ENCODE measurements around the gene ILF3. TPM values are rescaled to one million over a fixed set of nuclear protein-coding genes. Genes with fewer than 3 reads are reported as not detected.

ILF3 gene
- polyA plus RNA-seq, 1 donor (not counting 4 experiments of a cell fraction or from before 2014, with no cell fraction given), result 162 TPM

- H4K20me1 ChIP-seq (ENCODE audit: control insufficient read depth, extremely low read depth, insufficient read depth, low read length), result no peaks in the 10 kb centered on the region
- no peak overlapping the region for H3K4me2 ChIP-seq (ENCODE audit: control insufficient read depth, extremely low read depth, insufficient read depth, low read depth, low read length)
- dilution Hi-C loops (cut with MboI; ENCODE audit: extremely low pct_ligation_motif_present, low sequenced_read_pairs), result no loop called here
- H3K27ac ChIP-seq (ENCODE audit: control insufficient read depth, insufficient read depth, low read length), result no peak overlapping the region
- no peak overlapping the region for H2AFZ ChIP-seq (ENCODE audit: control insufficient read depth, low read length)
- no peaks in the 10 kb centered on the region for H3K27me3 ChIP-seq (ENCODE audit: control insufficient read depth, extremely low read depth, insufficient read depth, low read length)
- FAIRE-seq (no peak), DNase-seq (ENCODE audit: low read depth, low spot score) (no peak)
- no peak overlapping the region for H3K4me3 ChIP-seq (ENCODE audit: control insufficient read depth in 2 of 3, extremely low read depth in 1 of 3, insufficient read depth in 2 of 3, low read depth in 1 of 3, low read length in 3 of 3)
- H3K9ac ChIP-seq (ENCODE audit: control insufficient read depth, extremely low read depth, insufficient read depth, low read length), result no peak overlapping the region
- H3K79me2 ChIP-seq (ENCODE audit: control insufficient read depth, insufficient read depth, low read length), result peaks cover 15% of the 10 kb centered on the region
- peaks cover 39% of the 10 kb centered on the region for H3K4me1 ChIP-seq (ENCODE audit: control insufficient read depth, extremely low read depth, insufficient read depth, low read length)
- no peaks in the 10 kb centered on the region for H3K9me3 ChIP-seq (ENCODE audit: control insufficient read depth, low read depth, low read length)
- no peaks in the 10 kb centered on the region for H3K36me3 ChIP-seq (ENCODE audit: control insufficient read depth in 2 of 2, extremely low read depth in 1 of 2, insufficient read depth in 2 of 2, low read length in 2 of 2)
- TF ChIP-seq, protein P1, sequence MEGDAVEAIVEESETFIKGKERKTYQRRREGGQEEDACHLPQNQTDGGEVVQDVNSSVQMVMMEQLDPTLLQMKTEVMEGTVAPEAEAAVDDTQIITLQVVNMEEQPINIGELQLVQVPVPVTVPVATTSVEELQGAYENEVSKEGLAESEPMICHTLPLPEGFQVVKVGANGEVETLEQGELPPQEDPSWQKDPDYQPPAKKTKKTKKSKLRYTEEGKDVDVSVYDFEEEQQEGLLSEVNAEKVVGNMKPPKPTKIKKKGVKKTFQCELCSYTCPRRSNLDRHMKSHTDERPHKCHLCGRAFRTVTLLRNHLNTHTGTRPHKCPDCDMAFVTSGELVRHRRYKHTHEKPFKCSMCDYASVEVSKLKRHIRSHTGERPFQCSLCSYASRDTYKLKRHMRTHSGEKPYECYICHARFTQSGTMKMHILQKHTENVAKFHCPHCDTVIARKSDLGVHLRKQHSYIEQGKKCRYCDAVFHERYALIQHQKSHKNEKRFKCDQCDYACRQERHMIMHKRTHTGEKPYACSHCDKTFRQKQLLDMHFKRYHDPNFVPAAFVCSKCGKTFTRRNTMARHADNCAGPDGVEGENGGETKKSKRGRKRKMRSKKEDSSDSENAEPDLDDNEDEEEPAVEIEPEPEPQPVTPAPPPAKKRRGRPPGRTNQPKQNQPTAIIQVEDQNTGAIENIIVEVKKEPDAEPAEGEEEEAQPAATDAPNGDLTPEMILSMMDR (optimal IDR thresholded peaks at IDR 0.05 in 1 of 3, IDR thresholded peaks at IDR 0.05 in 1 of 3, conservative IDR thresholded peaks at IDR 0.05 in 1 of 3; ENCODE audit: extremely low read depth in 1 of 3, insufficient read depth in 2 of 3, low read length in 3 of 3), result no peak
- TF ChIP-seq EZH2 (IDR thresholded peaks at IDR 0.05; ENCODE audit: low read length), result no peak
- no peaks in the 10 kb centered on the region for H3K9me1 ChIP-seq (ENCODE audit: control insufficient read depth, extremely low read depth, insufficient read depth, low read length)
These were observed 32.2 kb upstream of the ILF3 start for GRCh38 chr19:10621966-10622365.

GRCh38 chr19:10624585-10624984 lies 29.6 kb upstream of the ILF3 start:
- H3K4me2 ChIP-seq (ENCODE audit: control insufficient read depth, extremely low read depth, insufficient read depth, low read depth, low read length), result peak overlapping the region; percentile 79
- H3K9me3 ChIP-seq (ENCODE audit: control insufficient read depth, low read depth, low read length), result no peaks in the 10 kb centered on the region
- no peak overlapping the region for H3K27ac ChIP-seq (ENCODE audit: control insufficient read depth, insufficient read depth, low read length)
- peaks cover 3 to 10% of the 10 kb centered on the region in 2 experiments for H3K36me3 ChIP-seq (ENCODE audit: control insufficient read depth in 2 of 2, extremely low read depth in 1 of 2, insufficient read depth in 2 of 2, low read length in 2 of 2)
- peaks cover 32% of the 10 kb centered on the region for H3K4me1 ChIP-seq (ENCODE audit: control insufficient read depth, extremely low read depth, insufficient read depth, low read length)
- H3K79me2 ChIP-seq (ENCODE audit: control insufficient read depth, insufficient read depth, low read length), result peaks cover 29% of the 10 kb centered on the region
- no peaks in the 10 kb centered on the region for H3K27me3 ChIP-seq (ENCODE audit: control insufficient read depth, extremely low read depth, insufficient read depth, low read length)
- no peaks in the 10 kb centered on the region for H4K20me1 ChIP-seq (ENCODE audit: control insufficient read depth, extremely low read depth, insufficient read depth, low read length)
- no peak overlapping the region for H2AFZ ChIP-seq (ENCODE audit: control insufficient read depth, low read length)
- H3K9ac ChIP-seq (ENCODE audit: control insufficient read depth, extremely low read depth, insufficient read depth, low read length), result no peak overlapping the region
- no peak overlapping the region for H3K4me3 ChIP-seq (ENCODE audit: control insufficient read depth in 2 of 3, extremely low read depth in 1 of 3, insufficient read depth in 2 of 3, low read depth in 1 of 3, low read length in 3 of 3)
- TF ChIP-seq, protein P1 (optimal IDR thresholded peaks at IDR 0.05 in 1 of 3, IDR thresholded peaks at IDR 0.05 in 1 of 3, conservative IDR thresholded peaks at IDR 0.05 in 1 of 3; ENCODE audit: extremely low read depth in 1 of 3, insufficient read depth in 2 of 3, low read length in 3 of 3), result no peak
- TF ChIP-seq EZH2 (IDR thresholded peaks at IDR 0.05; ENCODE audit: low read length), result no peak
- FAIRE-seq (no peak), DNase-seq (ENCODE audit: low read depth, low spot score) (no peak)
- dilution Hi-C loops (cut with MboI; ENCODE audit: extremely low pct_ligation_motif_present, low sequenced_read_pairs), result no loop called here
- H3K9me1 ChIP-seq (ENCODE audit: control insufficient read depth, extremely low read depth, insufficient read depth, low read length), result no peaks in the 10 kb centered on the region
